Activated T-helper 2 cell treated with anti-CD3 and anti-CD28 coated beads, Interferon-gamma antibody, Interleukin-2, Interleukin-4, amounts not matched to agents 10 μg/mL and 5 μg/mL and 100 μg/mL, durations not matched to agents 14 hours and 24 hours and 36 hours (primary cell): ENCODE measurements around the gene ENTREP1. TPM values are rescaled to one million over a fixed set of nuclear protein-coding genes. Genes with fewer than 3 reads are reported as not detected.

Source experiments
- DNase-seq: peaks from one replicate; pipeline ENCODE4 v3.0.0; 2021; ENCODE audit warnings: low spot score
- H3K27ac Mint-ChIP-seq: one replicate; pipeline ENCODE4 v1.8.0; 2021; ENCODE audit warnings: mixed read lengths
- H3K27me3 Mint-ChIP-seq: one replicate; pipeline ENCODE4 v1.8.0; 2021; ENCODE audit warnings: low read depth, mixed read lengths
- H3K36me3 Mint-ChIP-seq: one replicate; pipeline ENCODE4 v1.8.0; 2021; ENCODE audit warnings: low read depth, mixed read lengths
- H3K4me1 Mint-ChIP-seq: one replicate; pipeline ENCODE4 v1.8.0; 2021; ENCODE audit warnings: low read depth, mixed read lengths
- H3K4me3 Mint-ChIP-seq: one replicate; pipeline ENCODE4 v1.8.0; 2021; ENCODE audit warnings: low read depth, mild to moderate bottlenecking, moderate library complexity, mixed read lengths
- H3K9me3 Mint-ChIP-seq: one replicate; pipeline ENCODE4 v1.8.0; 2021; ENCODE audit warnings: mixed read lengths
- intact Hi-C: fragments of 100-400 bp; cut with micrococcal nuclease; formaldehyde crosslinking; loops from one replicate; pipeline ENCODE4 v1.15.1; 2023
- total RNA-seq: library from RNA; stranded (reverse); gene quantifications from 2 replicates; pipeline ENCODE4 v1.2.3, GENCODE V29; 2022

ENTREP1 gene
- total RNA-seq, 1 donor from 2014 or later = not detected

- H3K4me3 Mint-ChIP-seq = no peak overlapping the region
- peaks cover 3% of the 10 kb centered on the region for H3K27me3 Mint-ChIP-seq
- H3K36me3 Mint-ChIP-seq = no peaks in the 10 kb centered on the region
- no peak overlapping the region for H3K27ac Mint-ChIP-seq
- DNase-seq = no peak
- intact Hi-C loops = no loop called here
- H3K9me3 Mint-ChIP-seq = no peaks in the 10 kb centered on the region
- no peaks in the 10 kb centered on the region for H3K4me1 Mint-ChIP-seq
These were observed 57.1 kb downstream of the ENTREP1 start for GRCh38 chr9:69382135-69382534.

- no peak overlapping the region for H3K4me3 Mint-ChIP-seq
- no peaks in the 10 kb centered on the region for H3K4me1 Mint-ChIP-seq
- H3K36me3 Mint-ChIP-seq = no peaks in the 10 kb centered on the region
- peaks cover 1% of the 10 kb centered on the region for H3K27me3 Mint-ChIP-seq
- no peak for DNase-seq
- intact Hi-C loops = no loop called here
- no peak overlapping the region for H3K27ac Mint-ChIP-seq
- no peaks in the 10 kb centered on the region for H3K9me3 Mint-ChIP-seq
These were observed 60.6 kb downstream of the ENTREP1 start for GRCh38 chr9:69385581-69386033.

GRCh38 chr9:69386651-69387050, 61.6 kb downstream of the ENTREP1 start:
- H3K36me3 Mint-ChIP-seq = no peaks in the 10 kb centered on the region
- H3K4me1 Mint-ChIP-seq = no peaks in the 10 kb centered on the region
- no peaks in the 10 kb centered on the region for H3K9me3 Mint-ChIP-seq

GRCh38 chr9:69388596-69388995, 63.6 kb downstream of the ENTREP1 start:
- Mint-ChIP-seq H3K27me3 (no peaks in the 10 kb centered on the region), H3K4me3 (no peak overlapping the region), H3K9me3 (no peaks in the 10 kb centered on the region), H3K27ac (no peak overlapping the region), H3K36me3 (no peaks in the 10 kb centered on the region), H3K4me1 (no peaks in the 10 kb centered on the region)
- intact Hi-C loops = no loop called here
- no peak for DNase-seq

More at GRCh38 chr9:69386651-69387050, 61.6 kb downstream of the ENTREP1 start:
- no peak for DNase-seq
- H3K4me3 Mint-ChIP-seq = no peak overlapping the region
- H3K27me3 Mint-ChIP-seq = peaks cover 1% of the 10 kb centered on the region
- intact Hi-C loops = no loop called here
- H3K27ac Mint-ChIP-seq = no peak overlapping the region

GRCh38 chr9:69389437-69389995, 64.5 kb downstream of the ENTREP1 start:
- Mint-ChIP-seq H3K36me3 (no peaks in the 10 kb centered on the region), H3K4me1 (no peaks in the 10 kb centered on the region), H3K9me3 (no peaks in the 10 kb centered on the region), H3K27me3 (no peaks in the 10 kb centered on the region), H3K27ac (no peak overlapping the region), H3K4me3 (no peak overlapping the region)
- intact Hi-C loops = no loop called here
- no peak for DNase-seq

- H3K4me1 Mint-ChIP-seq = no peaks in the 10 kb centered on the region
- H3K9me3 Mint-ChIP-seq = no peaks in the 10 kb centered on the region
- DNase-seq = no peak
- intact Hi-C loops = no loop called here
- no peaks in the 10 kb centered on the region for H3K36me3 Mint-ChIP-seq
- H3K27ac Mint-ChIP-seq = no peak overlapping the region
- no peaks in the 10 kb centered on the region for H3K27me3 Mint-ChIP-seq
- H3K4me3 Mint-ChIP-seq = no peak overlapping the region
These were observed 66.5 kb downstream of the ENTREP1 start for GRCh38 chr9:69391487-69391886.

- no peaks in the 10 kb centered on the region for H3K36me3 Mint-ChIP-seq
- H3K27me3 Mint-ChIP-seq = no peaks in the 10 kb centered on the region
- H3K4me1 Mint-ChIP-seq = no peaks in the 10 kb centered on the region
- intact Hi-C loops = no loop called here
- H3K4me3 Mint-ChIP-seq = no peak overlapping the region
- no peak for DNase-seq
- no peaks in the 10 kb centered on the region for H3K9me3 Mint-ChIP-seq
- no peak overlapping the region for H3K27ac Mint-ChIP-seq
These were observed 66.9 kb downstream of the ENTREP1 start for GRCh38 chr9:69391946-69392345.

- intact Hi-C loops = no loop called here
- no peak overlapping the region for H3K27ac Mint-ChIP-seq
- no peak for DNase-seq
- H3K27me3 Mint-ChIP-seq = no peaks in the 10 kb centered on the region
- no peaks in the 10 kb centered on the region for H3K4me1 Mint-ChIP-seq
- H3K36me3 Mint-ChIP-seq = no peaks in the 10 kb centered on the region
- H3K9me3 Mint-ChIP-seq = no peaks in the 10 kb centered on the region
- H3K4me3 Mint-ChIP-seq = no peak overlapping the region
These were observed 67.8 kb downstream of the ENTREP1 start for GRCh38 chr9:69392826-69393225.

GRCh38 chr9:69393425-69393824, 68.4 kb downstream of the ENTREP1 start:
- Mint-ChIP-seq H3K4me1 (no peaks in the 10 kb centered on the region), H3K4me3 (no peak overlapping the region), H3K36me3 (no peaks in the 10 kb centered on the region), H3K27ac (no peak overlapping the region), H3K9me3 (no peaks in the 10 kb centered on the region), H3K27me3 (no peaks in the 10 kb centered on the region)
- intact Hi-C loops = no loop called here
- no peak for DNase-seq

- no peaks in the 10 kb centered on the region for H3K9me3 Mint-ChIP-seq
- intact Hi-C loops = no loop called here
- no peak for DNase-seq
- no peaks in the 10 kb centered on the region for H3K27me3 Mint-ChIP-seq
- no peak overlapping the region for H3K27ac Mint-ChIP-seq
- no peak overlapping the region for H3K4me3 Mint-ChIP-seq
- H3K4me1 Mint-ChIP-seq = no peaks in the 10 kb centered on the region
- no peaks in the 10 kb centered on the region for H3K36me3 Mint-ChIP-seq
These were observed 70.7 kb downstream of the ENTREP1 start for GRCh38 chr9:69395718-69396117.

GRCh38 chr9:69396759-69397158, 71.7 kb downstream of the ENTREP1 start:
- Mint-ChIP-seq H3K27me3 (no peaks in the 10 kb centered on the region), H3K36me3 (no peaks in the 10 kb centered on the region), H3K27ac (no peak overlapping the region), H3K4me1 (no peaks in the 10 kb centered on the region), H3K9me3 (no peaks in the 10 kb centered on the region), H3K4me3 (no peak overlapping the region)
- DNase-seq = no peak
- intact Hi-C loops = no loop called here

- H3K4me1 Mint-ChIP-seq = no peaks in the 10 kb centered on the region
- no peak overlapping the region for H3K4me3 Mint-ChIP-seq
- H3K9me3 Mint-ChIP-seq = no peaks in the 10 kb centered on the region
- intact Hi-C loops = no loop called here
- no peaks in the 10 kb centered on the region for H3K27me3 Mint-ChIP-seq
- H3K36me3 Mint-ChIP-seq = no peaks in the 10 kb centered on the region
- no peak overlapping the region for H3K27ac Mint-ChIP-seq
- DNase-seq = no peak
These were observed 72.6 kb downstream of the ENTREP1 start for GRCh38 chr9:69397384-69398214.

- Mint-ChIP-seq H3K27ac (no peak overlapping the region), H3K27me3 (no peaks in the 10 kb centered on the region), H3K4me1 (no peaks in the 10 kb centered on the region), H3K9me3 (no peaks in the 10 kb centered on the region), H3K36me3 (no peaks in the 10 kb centered on the region), H3K4me3 (no peak overlapping the region)
- no peak for DNase-seq
- intact Hi-C loops = no loop called here
These were observed 75.5 kb downstream of the ENTREP1 start for GRCh38 chr9:69400470-69400869.
